K562 (cell line): Measurements from ENCODE around the gene HBG1. TPM values are rescaled to one million over a fixed set of nuclear protein-coding genes. Genes with fewer than 3 reads are reported as not detected.

Source experiments
- ADNP ChIP-seq: fragments of 200-800 bp; sonication (Bioruptor generic); IDR thresholded peaks from 2 replicates; pipeline ENCODE4 v1.6.1; 2016; ENCODE audit warnings: missing genetic modification characterization, missing compliant biosample characterization
- BACH1 ChIP-seq: fragments of 200-800 bp; sonication (Bioruptor generic); IDR thresholded peaks from 2 replicates; pipeline ENCODE4 v1.6.1; 2016; ENCODE audit warnings: missing genetic modification characterization, missing compliant biosample characterization
- GTF2B ChIP-seq: IDR thresholded peaks from 2 replicates; pipeline ENCODE4 v1.6.1; 2011; ENCODE audit not compliant: insufficient read length; ENCODE audit errors: extremely low read depth
- IRF2 ChIP-seq: sonication (generic); formaldehyde crosslinking; IDR thresholded peaks from 2 replicates; pipeline ENCODE4 v1.8.1; 2022; ENCODE audit warnings: mild to moderate bottlenecking, missing genetic modification reagents
- JUN ChIP-seq, 2 experiments: sonication (generic) in 1 of 2; formaldehyde crosslinking in 1 of 2; IDR thresholded peaks; 2 replicates each; pipeline versions ENCODE4 v1.6.1 to v1.8.0; 2012 to 2022; ENCODE audit warnings: borderline replicate concordance in 2 of 2, mild to moderate bottlenecking in 2 of 2, improper control_type of control experiment in 1 of 2, low read depth in 1 of 2, low read length in 1 of 2, missing genetic modification reagents in 1 of 2
- MAFK ChIP-seq: IDR thresholded peaks from 2 replicates; pipeline ENCODE4 v1.6.1; 2011; ENCODE audit warnings: low read length, improper control_type of control experiment
- NCOA2 ChIP-seq, 2 experiments: fragments of 450-650 bp; IDR thresholded peaks; 2 replicates each; pipeline ENCODE4 v1.6.1; 2018; ENCODE audit warnings: mild to moderate bottlenecking in 2 of 2, moderate library complexity in 1 of 2; ENCODE audit not compliant: partially characterized antibody in 2 of 2
- PML ChIP-seq: IDR thresholded peaks from 2 replicates; pipeline ENCODE4 v1.6.1; 2012; ENCODE audit warnings: low read length, inconsistent platforms
- PTBP1 ChIP-seq: fragments of 200-400 bp; formaldehyde crosslinking; IDR thresholded peaks from 2 replicates; pipeline ENCODE4 v1.6.1; 2017; ENCODE audit warnings: low read depth, low read length
- RHOXF2B ChIP-seq: fragments of 250-450 bp; sonication (Bioruptor Pico); conservative IDR thresholded peaks from 2 replicates; pipeline ENCODE4 v1.5.1; 2021
- SREBF1 ChIP-seq: fragments of 150-350 bp; IDR thresholded peaks from 2 replicates; pipeline ENCODE4 v1.6.1; 2014; ENCODE audit warnings: antibody characterized with exemption, low read depth, low read length, borderline replicate concordance
- SRSF7 ChIP-seq: fragments of 200-400 bp; formaldehyde crosslinking; optimal IDR thresholded peaks from 2 replicates; pipeline ENCODE3; 2017; ENCODE audit warnings: mild to moderate bottlenecking, low read depth, low read length
- TAL1 ChIP-seq: fragments of 450-650 bp; IDR thresholded peaks from 2 replicates; pipeline ENCODE4 v1.6.1; 2016; ENCODE audit warnings: mild to moderate bottlenecking
- TRIM24 ChIP-seq, 2 experiments: fragments of 450-650 bp; IDR thresholded peaks; 2 replicates each; pipeline ENCODE4 v1.6.1; 2016
- ZBTB33 ChIP-seq: sonication (generic); formaldehyde crosslinking; IDR thresholded peaks from 2 replicates; pipeline ENCODE4 v1.8.1; 2023; ENCODE audit warnings: mild to moderate bottlenecking, missing genetic modification reagents
- ZFP36 ChIP-seq: fragments of 150-350 bp; IDR thresholded peaks from 2 replicates; pipeline ENCODE4 v1.6.1; 2018; ENCODE audit warnings: low read length, low read depth; ENCODE audit not compliant: partially characterized antibody
- ZFP91 ChIP-seq: sonication (generic); formaldehyde crosslinking; IDR thresholded peaks from 2 replicates; pipeline ENCODE4 v1.8.0; 2022; ENCODE audit warnings: mild to moderate bottlenecking, missing genetic modification reagents
- ZNF76 ChIP-seq: fragments of 250-450 bp; sonication (Bioruptor Pico); IDR thresholded peaks from 2 replicates; pipeline ENCODE4 v1.4.0; 2020; ENCODE audit warnings: mild to moderate bottlenecking, moderate library complexity, borderline replicate concordance
- ZNF764 ChIP-seq: fragments of 250-450 bp; sonication (Bioruptor Pico); IDR thresholded peaks from 2 replicates; pipeline ENCODE4 v1.4.0; 2020; ENCODE audit warnings: low read depth, mild to moderate bottlenecking, moderate library complexity
- polyA plus RNA-seq, 8 experiments: library from polyadenylated mRNA; depleted of rRNA in 4 of 8; stranded (reverse) in 5 of 8; unstranded in 3 of 8; fragments of >200 nt; fragmentation: Nextera tagmentation in 2 of 8; fragmentation: Illumina TruSeq in 1 of 8; extraction: Ambion mirVana in 2 of 8; extraction: Trizol in 1 of 8; gene quantifications; 2 replicates each; pipeline versions ENCODE4 v1.2.1 to v1.2.3, GENCODE V29; 2011 to 2014; ENCODE audit warnings: inconsistent platforms in 1 of 8, missing spikeins in 1 of 8
- total RNA-seq, 7 experiments: library from RNA; depleted of rRNA in 6 of 7; stranded (reverse); fragments of >200 nt in 6 of 7; fragmentation: Illumina TruSeq in 2 of 7; extraction: Trizol in 2 of 7; gene quantifications; 2 replicates each; pipeline versions ENCODE4 v1.2.1 to v1.2.3, GENCODE V29; 2011 to 2021; ENCODE audit warnings: low replicate concordance in 1 of 7
- TF ChIP-seq, protein P1 (sequence below): fragments of 450-650 bp; IDR thresholded peaks from 2 replicates; pipeline ENCODE4 v1.7.1; 2018; ENCODE audit warnings: mild to moderate bottlenecking, low read depth; ENCODE audit not compliant: partially characterized antibody

HBG1 gene
- total and polyA plus RNA-seq, 9 of the 15 experiments (the other 6 are each of a cell fraction or from before 2014, with no cell fraction given) = 1,066 to 16,338 (median 4,898) TPM

DNA sequence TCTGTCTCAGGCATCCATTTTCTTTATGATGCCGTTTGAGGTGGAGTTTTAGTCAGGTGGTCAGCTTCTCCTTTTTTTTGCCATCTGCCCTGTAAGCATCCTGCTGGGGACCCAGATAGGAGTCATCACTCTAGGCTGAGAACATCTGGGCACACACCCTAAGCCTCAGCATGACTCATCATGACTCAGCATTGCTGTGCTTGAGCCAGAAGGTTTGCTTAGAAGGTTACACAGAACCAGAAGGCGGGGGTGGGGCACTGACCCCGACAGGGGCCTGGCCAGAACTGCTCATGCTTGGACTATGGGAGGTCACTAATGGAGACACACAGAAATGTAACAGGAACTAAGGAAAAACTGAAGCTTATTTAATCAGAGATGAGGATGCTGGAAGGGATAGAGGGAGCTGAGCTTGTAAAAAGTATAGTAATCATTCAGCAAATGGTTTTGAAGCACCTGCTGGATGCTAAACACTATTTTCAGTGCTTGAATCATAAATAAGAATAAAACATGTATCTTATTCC is 31.0 kb upstream of the HBG1 start (continued):
- TF ChIP-seq SREBF1 (no peak), ZFP91 (CRISPR knock-in tag) (no peak), SRSF7 (no peak), NCOA2 (IDR thresholded peaks at IDR 0.05; ENCODE audit: partially characterized antibody in 2 of 2) (peak; percentile 81 to 90), ZFP36 (peak; percentile 28), ZNF764 (CRISPR knock-in tag) (peak; percentile 42; the same call in 1 of the 2 replicates), GTF2B (no peak), ZNF76 (CRISPR knock-in tag) (peak; percentile 68; the same call in 1 of the 2 replicates), ADNP (no peak), TRIM24 (IDR thresholded peaks at IDR 0.05) (peak; percentile 99), MAFK (peak; percentile 99), BACH1 (tag) (peak; percentile 100), PML (peak; percentile 98), IRF2 (CRISPR knock-in tag) (no peak), JUN (IDR thresholded peaks at IDR 0.05; ENCODE audit: borderline replicate concordance, low read depth, low read length) (peak; percentile 99), JUN (CRISPR knock-in tag; IDR thresholded peaks at IDR 0.05; ENCODE audit: borderline replicate concordance) (no peak; the same call in 1 of the 2 replicates), TAL1 (peak; percentile 97), PTBP1 (0 out of 2 replicates have a peak, but pooled peaks have one; percentile 58), ZBTB33 (peak; percentile 49; the same call in 1 of the 2 replicates), RHOXF2B (CRISPR knock-in tag) (no peak)
- TF ChIP-seq, protein P1, sequence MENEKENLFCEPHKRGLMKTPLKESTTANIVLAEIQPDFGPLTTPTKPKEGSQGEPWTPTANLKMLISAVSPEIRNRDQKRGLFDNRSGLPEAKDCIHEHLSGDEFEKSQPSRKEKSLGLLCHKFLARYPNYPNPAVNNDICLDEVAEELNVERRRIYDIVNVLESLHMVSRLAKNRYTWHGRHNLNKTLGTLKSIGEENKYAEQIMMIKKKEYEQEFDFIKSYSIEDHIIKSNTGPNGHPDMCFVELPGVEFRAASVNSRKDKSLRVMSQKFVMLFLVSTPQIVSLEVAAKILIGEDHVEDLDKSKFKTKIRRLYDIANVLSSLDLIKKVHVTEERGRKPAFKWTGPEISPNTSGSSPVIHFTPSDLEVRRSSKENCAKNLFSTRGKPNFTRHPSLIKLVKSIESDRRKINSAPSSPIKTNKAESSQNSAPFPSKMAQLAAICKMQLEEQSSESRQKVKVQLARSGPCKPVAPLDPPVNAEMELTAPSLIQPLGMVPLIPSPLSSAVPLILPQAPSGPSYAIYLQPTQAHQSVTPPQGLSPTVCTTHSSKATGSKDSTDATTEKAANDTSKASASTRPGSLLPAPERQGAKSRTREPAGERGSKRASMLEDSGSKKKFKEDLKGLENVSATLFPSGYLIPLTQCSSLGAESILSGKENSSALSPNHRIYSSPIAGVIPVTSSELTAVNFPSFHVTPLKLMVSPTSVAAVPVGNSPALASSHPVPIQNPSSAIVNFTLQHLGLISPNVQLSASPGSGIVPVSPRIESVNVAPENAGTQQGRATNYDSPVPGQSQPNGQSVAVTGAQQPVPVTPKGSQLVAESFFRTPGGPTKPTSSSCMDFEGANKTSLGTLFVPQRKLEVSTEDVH = peak; percentile 35
